ENCODE measurements around the gene ELP5.

The ELP5 gene

GRCh38 chr17:7284911-7285310 is 32.9 kb downstream of the ELP5 start:
- in situ Hi-C loops (cut with HindIII; ENCODE audit: low sequenced_read_pairs) = no loop called here
- TF ChIP-seq, protein P1, sequence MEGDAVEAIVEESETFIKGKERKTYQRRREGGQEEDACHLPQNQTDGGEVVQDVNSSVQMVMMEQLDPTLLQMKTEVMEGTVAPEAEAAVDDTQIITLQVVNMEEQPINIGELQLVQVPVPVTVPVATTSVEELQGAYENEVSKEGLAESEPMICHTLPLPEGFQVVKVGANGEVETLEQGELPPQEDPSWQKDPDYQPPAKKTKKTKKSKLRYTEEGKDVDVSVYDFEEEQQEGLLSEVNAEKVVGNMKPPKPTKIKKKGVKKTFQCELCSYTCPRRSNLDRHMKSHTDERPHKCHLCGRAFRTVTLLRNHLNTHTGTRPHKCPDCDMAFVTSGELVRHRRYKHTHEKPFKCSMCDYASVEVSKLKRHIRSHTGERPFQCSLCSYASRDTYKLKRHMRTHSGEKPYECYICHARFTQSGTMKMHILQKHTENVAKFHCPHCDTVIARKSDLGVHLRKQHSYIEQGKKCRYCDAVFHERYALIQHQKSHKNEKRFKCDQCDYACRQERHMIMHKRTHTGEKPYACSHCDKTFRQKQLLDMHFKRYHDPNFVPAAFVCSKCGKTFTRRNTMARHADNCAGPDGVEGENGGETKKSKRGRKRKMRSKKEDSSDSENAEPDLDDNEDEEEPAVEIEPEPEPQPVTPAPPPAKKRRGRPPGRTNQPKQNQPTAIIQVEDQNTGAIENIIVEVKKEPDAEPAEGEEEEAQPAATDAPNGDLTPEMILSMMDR (IDR thresholded peaks at IDR 0.05; ENCODE audit: low read depth, low read length, missing control alignments) = no peak
- no peak for DNase-seq (ENCODE audit: low read depth)
- H3K4me3 ChIP-seq (ENCODE audit: low read depth, low read length) = no peak overlapping the region

GRCh38 chr17:7285679-7286078 is 33.7 kb downstream of the ELP5 start:
- TF ChIP-seq, protein P1 (IDR thresholded peaks at IDR 0.05; ENCODE audit: low read depth, low read length, missing control alignments) = no peak
- in situ Hi-C loops (cut with HindIII; ENCODE audit: low sequenced_read_pairs) = no loop called here
- DNase-seq (ENCODE audit: low read depth) = no peak
- H3K4me3 ChIP-seq (ENCODE audit: low read depth, low read length) = no peak overlapping the region

- DNase-seq (ENCODE audit: low read depth) = no peak
- TF ChIP-seq, protein P1 (IDR thresholded peaks at IDR 0.05; ENCODE audit: low read depth, low read length, missing control alignments) = no peak
- H3K4me3 ChIP-seq (ENCODE audit: low read depth, low read length) = no peak overlapping the region
- in situ Hi-C loops (cut with HindIII; ENCODE audit: low sequenced_read_pairs) = no loop called here
These were observed 37.4 kb downstream of the ELP5 start for GRCh38 chr17:7289256-7290032.

- no peak overlapping the region for H3K4me3 ChIP-seq (ENCODE audit: low read depth, low read length)
- DNase-seq (ENCODE audit: low read depth) = no peak
- in situ Hi-C loops (cut with HindIII; ENCODE audit: low sequenced_read_pairs) = no loop called here
- TF ChIP-seq, protein P1 (IDR thresholded peaks at IDR 0.05; ENCODE audit: low read depth, low read length, missing control alignments) = no peak
These were observed 38.2 kb downstream of the ELP5 start for GRCh38 chr17:7290166-7290565.

DNA sequence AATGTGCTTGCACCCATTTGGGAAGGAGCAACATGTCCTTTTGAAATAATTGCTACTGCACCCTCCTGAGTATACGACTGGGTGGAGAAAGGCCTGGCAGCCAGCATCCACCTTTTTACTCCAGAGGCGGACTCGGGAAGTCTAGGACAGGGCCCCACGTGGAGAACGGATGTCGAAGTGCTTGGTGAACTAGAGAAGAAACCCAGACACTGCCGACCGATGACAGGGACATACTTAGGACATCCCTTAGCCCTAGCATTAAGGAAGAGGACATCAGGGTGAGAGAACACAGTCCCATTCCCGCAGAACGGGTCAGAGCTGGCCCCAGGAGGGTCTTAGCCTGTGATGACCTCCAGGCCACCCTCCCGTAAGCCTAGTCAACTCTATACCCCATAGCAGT is 38.7 kb downstream of the ELP5 start:
- in situ Hi-C loops (cut with HindIII; ENCODE audit: low sequenced_read_pairs) = no loop called here
- no peak overlapping the region for H3K4me3 ChIP-seq (ENCODE audit: low read depth, low read length)
- no peak for DNase-seq (ENCODE audit: low read depth)
- TF ChIP-seq, protein P1 (IDR thresholded peaks at IDR 0.05; ENCODE audit: low read depth, low read length, missing control alignments) = no peak

GRCh38 chr17:7292194-7292593 is 40.2 kb downstream of the ELP5 start:
- no peak overlapping the region for H3K4me3 ChIP-seq (ENCODE audit: low read depth, low read length)
- TF ChIP-seq, protein P1 (IDR thresholded peaks at IDR 0.05; ENCODE audit: low read depth, low read length, missing control alignments) = no peak
- DNase-seq (ENCODE audit: low read depth) = no peak
- in situ Hi-C loops (cut with HindIII; ENCODE audit: low sequenced_read_pairs) = no loop called here

All from astrocyte of the cerebellum (primary cell).